H7 (cell line): Measurements from ENCODE around the gene CYP27C1. TPM values are rescaled to one million over a fixed set of nuclear protein-coding genes. Genes with fewer than 3 reads are reported as not detected.

Experiments
- DNase-seq: peaks from one replicate; pipeline ENCODE4 v3.0.0; 2012
- H3K27me3 ChIP-seq: 2 replicates; pipeline ENCODE4 v1.6.0; 2011; ENCODE audit warnings: mild to moderate bottlenecking, low read length; ENCODE audit not compliant: control insufficient read depth, insufficient read depth
- H3K36me3 ChIP-seq: replicated peaks from 2 replicates; pipeline ENCODE4 v1.5.1; 2011; ENCODE audit warnings: low read length; ENCODE audit not compliant: control insufficient read depth, insufficient read depth
- H3K4me3 ChIP-seq: 2 replicates; pipeline ENCODE4 v1.5.1; 2011; ENCODE audit warnings: low read depth, mild to moderate bottlenecking, control low read depth, low read length, moderate library complexity; ENCODE audit not compliant: insufficient read depth
- total RNA-seq: library from RNA; depleted of rRNA; stranded (reverse); fragments of >200 nt; shearing (Covaris generic); gene quantifications from 2 replicates; pipeline ENCODE4 v1.2.3, GENCODE V29; 2014

Gene CYP27C1
- total RNA-seq, 1 experiment from 2014 or later, result 0.83 TPM

- no peaks in the 10 kb centered on the region for H3K36me3 ChIP-seq
- H3K4me3 ChIP-seq, result no peak overlapping the region
- no peaks in the 10 kb centered on the region for H3K27me3 ChIP-seq
- DNase-seq, result peak; percentile 16
Observed at GRCh38 chr2:127191331-127192219, 28.5 kb downstream of the CYP27C1 start.

DNA sequence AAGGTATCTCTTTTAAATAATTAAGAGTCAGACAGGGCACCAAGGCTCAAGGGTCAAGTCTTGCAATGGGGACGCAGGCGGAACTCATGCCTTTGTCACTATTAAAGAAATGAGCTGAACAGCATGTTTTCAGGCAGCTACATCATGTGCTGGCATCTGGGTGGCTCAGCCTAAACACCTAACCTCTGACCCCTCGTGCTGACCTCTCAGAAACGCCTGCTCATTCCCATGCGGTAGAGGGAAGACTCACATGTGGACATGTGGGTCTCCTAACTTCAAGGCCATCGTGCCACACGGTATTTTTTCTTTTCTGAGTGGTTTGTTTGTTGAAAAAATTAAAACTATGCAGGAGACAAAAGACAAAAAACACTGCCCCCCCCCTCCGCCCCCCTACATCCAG lies 31.3 kb downstream of the CYP27C1 start:
- Histone ChIP-seq H3K27me3 (no peaks in the 10 kb centered on the region), H3K36me3 (no peaks in the 10 kb centered on the region), H3K4me3 (no peak overlapping the region)
- DNase-seq, result no peak

DNA sequence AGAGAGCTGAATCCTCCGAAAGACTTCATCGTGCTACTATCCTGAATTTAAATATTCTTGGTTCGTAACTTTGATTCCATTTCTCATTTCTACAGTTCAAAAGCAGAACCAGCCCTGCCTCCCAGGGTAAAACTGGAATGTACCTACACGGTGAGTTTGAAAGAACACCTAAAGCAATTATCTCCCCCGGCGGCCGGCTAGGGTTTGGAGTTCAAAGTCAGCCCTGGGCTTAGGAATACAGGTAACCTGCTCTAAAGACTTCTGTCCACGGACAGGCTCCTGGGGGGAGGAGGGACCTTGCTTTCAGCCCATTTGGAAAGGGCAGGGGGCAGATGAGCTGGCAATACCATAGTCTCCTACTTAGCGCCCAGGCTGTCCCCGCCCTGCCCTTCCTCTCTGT lies 32.3 kb downstream of the CYP27C1 start:
- Histone ChIP-seq H3K36me3 (no peaks in the 10 kb centered on the region), H3K27me3 (no peaks in the 10 kb centered on the region), H3K4me3 (no peak overlapping the region)
- peak; percentile 49 for DNase-seq

GRCh38 chr2:127187081-127187775 lies 32.9 kb downstream of the CYP27C1 start:
- Histone ChIP-seq H3K4me3 (no peak overlapping the region), H3K27me3 (no peaks in the 10 kb centered on the region), H3K36me3 (no peaks in the 10 kb centered on the region)
- DNase-seq, result peak; percentile 47

DNA sequence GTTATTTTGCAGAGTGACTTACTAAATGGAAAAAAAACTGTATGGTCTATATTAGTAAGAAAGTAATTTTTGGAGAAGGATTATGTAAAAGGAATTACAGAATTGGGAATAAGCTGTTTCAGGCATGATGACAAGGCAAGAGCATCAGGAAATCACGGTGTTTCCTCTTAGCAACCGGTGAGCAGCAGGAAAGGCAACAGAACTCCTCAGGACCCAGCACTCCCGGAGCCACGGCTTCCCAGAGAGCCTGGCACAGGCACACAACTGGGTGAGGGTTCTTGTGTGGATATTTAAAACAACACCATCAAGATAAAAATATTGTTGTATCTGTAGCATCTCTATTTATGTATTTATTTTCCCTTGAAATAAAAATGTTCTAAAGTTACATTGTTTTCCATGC lies 34.4 kb downstream of the CYP27C1 start:
- DNase-seq, result no peak
- Histone ChIP-seq H3K36me3 (no peaks in the 10 kb centered on the region), H3K4me3 (no peak overlapping the region)

GRCh38 chr2:127185093-127185492 lies 35.0 kb downstream of the CYP27C1 start:
- no peak for DNase-seq
- no peaks in the 10 kb centered on the region for H3K36me3 ChIP-seq
- no peaks in the 10 kb centered on the region for H3K27me3 ChIP-seq
- H3K4me3 ChIP-seq, result no peak overlapping the region

More for the DNA sequence above, 34.4 kb downstream of the CYP27C1 start:
- no peaks in the 10 kb centered on the region for H3K27me3 ChIP-seq

- Histone ChIP-seq H3K4me3 (no peak overlapping the region), H3K36me3 (no peaks in the 10 kb centered on the region), H3K27me3 (no peaks in the 10 kb centered on the region)
- no peak for DNase-seq
Observed at GRCh38 chr2:127183771-127184170, 36.3 kb downstream of the CYP27C1 start.

GRCh38 chr2:127182626-127183458 lies 37.3 kb downstream of the CYP27C1 start:
- Histone ChIP-seq H3K4me3 (no peak overlapping the region), H3K27me3 (no peaks in the 10 kb centered on the region), H3K36me3 (no peaks in the 10 kb centered on the region)
- peak; percentile 73 for DNase-seq

- DNase-seq, result no peak
- Histone ChIP-seq H3K4me3 (no peak overlapping the region), H3K27me3 (no peaks in the 10 kb centered on the region), H3K36me3 (no peaks in the 10 kb centered on the region)
Observed at GRCh38 chr2:127181851-127182250, 38.2 kb downstream of the CYP27C1 start.

GRCh38 chr2:127179766-127180165 lies 40.3 kb downstream of the CYP27C1 start:
- no peak for DNase-seq
- Histone ChIP-seq H3K4me3 (no peak overlapping the region), H3K27me3 (no peaks in the 10 kb centered on the region), H3K36me3 (no peaks in the 10 kb centered on the region)

- no peak for DNase-seq
- no peaks in the 10 kb centered on the region for H3K27me3 ChIP-seq
- no peaks in the 10 kb centered on the region for H3K36me3 ChIP-seq
- H3K4me3 ChIP-seq, result no peak overlapping the region
Observed at GRCh38 chr2:127177617-127178263, 42.4 kb downstream of the CYP27C1 start.

- Histone ChIP-seq H3K4me3 (no peak overlapping the region), H3K27me3 (no peaks in the 10 kb centered on the region), H3K36me3 (no peaks in the 10 kb centered on the region)
- peak; percentile 71 for DNase-seq
Observed at GRCh38 chr2:127176371-127177311, 43.5 kb downstream of the CYP27C1 start.

DNA sequence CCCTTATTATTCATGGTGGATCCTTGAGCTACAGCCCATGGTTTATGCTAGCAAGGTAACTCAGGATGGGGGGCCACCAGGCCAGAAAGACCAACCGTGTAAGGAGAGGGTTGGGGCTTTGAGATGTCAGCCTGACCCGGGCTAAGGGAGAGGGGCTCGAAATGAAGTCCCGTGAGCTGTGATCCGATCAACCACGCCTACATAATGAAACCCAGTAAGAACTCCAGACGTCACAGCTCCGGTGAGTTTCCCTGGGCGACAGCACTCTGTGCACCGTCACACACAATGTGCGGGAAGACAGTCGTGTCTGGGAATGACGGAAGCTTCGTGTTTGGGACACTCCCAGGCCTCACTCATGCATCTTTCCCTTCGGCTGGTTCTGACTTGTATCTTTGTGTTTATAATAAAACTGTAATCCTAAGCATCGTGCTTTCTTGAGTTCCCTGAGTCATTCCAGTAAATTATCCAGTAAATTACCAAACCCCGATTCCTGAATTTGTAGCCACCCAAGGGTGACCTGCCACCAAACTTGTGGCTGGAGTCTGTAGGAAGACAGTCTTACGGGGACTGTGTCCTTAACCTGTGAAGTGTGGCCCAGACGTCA lies 44.2 kb downstream of the CYP27C1 start:
- H3K4me3 ChIP-seq, result no peak overlapping the region
- no peaks in the 10 kb centered on the region for H3K36me3 ChIP-seq
- no peaks in the 10 kb centered on the region for H3K27me3 ChIP-seq
- DNase-seq, result peak; percentile 38
